HepG2 (cell line): ENCODE results near the gene MRPL36. TPM values are rescaled to one million over a fixed set of nuclear protein-coding genes. Genes with fewer than 3 reads are reported as not detected.
A peak's percentile ranks its signal among the peaks of the same experiment; 100 is the strongest.

ENCODE experiments used
- ATAC-seq: fragments of 200-7000 bp; cut with Tn5 transposase; 3 replicates; pipeline ENCODE4 v1.9.1; 2020; ENCODE audit warnings: mild to moderate bottlenecking, moderate library complexity
- Bru-seq: library from RNA; stranded (reverse); fragments of 400-500 nt; gene quantifications from one replicate; lab custom pipeline; 2021; lab: Mats Ljungman, UMichigan
- BruChase-seq, 2 experiments: library from RNA; stranded (reverse); fragments of 400-500 nt; gene quantifications; one replicate each; lab custom pipeline; 2021; lab: Mats Ljungman, UMichigan
- BruUV-seq: library from RNA; stranded (reverse); fragments of 400-500 nt; replicated peaks from 2 replicates; lab custom pipeline; 2021; lab: Mats Ljungman, UMichigan
- CTCF ChIA-PET: fragments of 300-600 bp; formaldehyde crosslinking; extraction: SDS; loops from one replicate; lab custom pipeline; 2021; ENCODE audit warnings: low total read pairs, inconsistent platforms, low intra/inter-chr PET ratio; lab: Yijun Ruan, JAX
- POLR2A ChIA-PET: fragments of 350-600 bp; sonication (Branson Sonifier 250); formaldehyde crosslinking; loops from one replicate; lab custom pipeline; 2020; ENCODE audit warnings: antibody characterized with exemption, inconsistent platforms; lab: Yijun Ruan, JAX
- DNase-seq: peaks from one replicate; pipeline ENCODE4 v3.0.0-alpha.2; 2015; ENCODE audit warnings: low spot score
- FAIRE-seq: peaks from 3 replicates; lab custom pipeline; 2011; peaks lifted over from hg19 to GRCh38; lab: Jason Lieb, UNC
- H2AFZ ChIP-seq: one replicate; pipeline ENCODE4 v1.6.1; 2011; ENCODE audit warnings: low read length, inconsistent platforms
- H3K27ac ChIP-seq: fragments of 300-600 bp; 3 replicates; pipeline ENCODE4 v1.8.0; 2011; ENCODE audit warnings: mixed run types, mild to moderate bottlenecking, mixed read lengths, low read length, inconsistent platforms; ENCODE audit not compliant: insufficient read depth; ENCODE audit errors: extremely low read length
- H3K27me3 ChIP-seq, 2 experiments: fragments of 200-600 bp in 1 of 2; 2 replicates in 1 of 2; 3 replicates in 1 of 2; pipeline versions ENCODE4 v1.6.0 to v1.8.0; 2011; ENCODE audit warnings: low read length in 2 of 2, mild to moderate bottlenecking in 2 of 2, moderate library complexity in 2 of 2, inconsistent platforms in 1 of 2; ENCODE audit not compliant: insufficient read depth in 2 of 2, control insufficient read depth in 1 of 2
- H3K36me3 ChIP-seq, 2 experiments: fragments of 200-600 bp in 1 of 2; replicated peaks in 1 of 2; 2 replicates in 1 of 2; 3 replicates in 1 of 2; pipeline versions ENCODE4 v1.5.1 to v1.8.0; 2011; ENCODE audit warnings: low read length in 2 of 2, inconsistent platforms in 1 of 2; ENCODE audit not compliant: insufficient read depth in 2 of 2, control insufficient read depth in 1 of 2
- H3K4me1 ChIP-seq: 2 replicates; pipeline ENCODE4 v1.5.1; 2012; ENCODE audit warnings: low read length, inconsistent platforms; ENCODE audit not compliant: insufficient read depth
- H3K4me2 ChIP-seq: 2 replicates; pipeline ENCODE4 v1.6.0; 2011; ENCODE audit warnings: low read depth, low read length, inconsistent platforms
- H3K4me3 ChIP-seq, 3 experiments: fragments of 200-600 bp in 1 of 3; sonication (generic), shearing (Covaris generic) in 1 of 3; replicated peaks in 1 of 3; 2 replicates each; pipeline ENCODE4 v1.5.1; 2011 to 2016; ENCODE audit warnings: low read length in 3 of 3, inconsistent platforms in 2 of 3, low read depth in 2 of 3, mild to moderate bottlenecking in 2 of 3, control low read depth in 1 of 3, mixed read lengths in 1 of 3; ENCODE audit not compliant: insufficient read depth in 1 of 3
- H3K79me2 ChIP-seq: one replicate; pipeline ENCODE4 v1.6.1; 2011; ENCODE audit warnings: low read length, inconsistent platforms; ENCODE audit not compliant: insufficient read depth
- H3K9ac ChIP-seq: 2 replicates; pipeline ENCODE4 v1.6.0; 2011; ENCODE audit warnings: mild to moderate bottlenecking, low read depth, low read length, inconsistent platforms; ENCODE audit not compliant: insufficient read depth
- H3K9me3 ChIP-seq: 2 replicates; pipeline ENCODE4 v1.5.1; 2012; ENCODE audit warnings: mild to moderate bottlenecking, low read length
- H4K20me1 ChIP-seq: 2 replicates; pipeline ENCODE4 v1.6.0; 2011; ENCODE audit warnings: inconsistent platforms, mild to moderate bottlenecking, low read length, moderate library complexity; ENCODE audit not compliant: insufficient read depth
- BRCA1 ChIP-seq: sonication (generic); formaldehyde crosslinking; IDR thresholded peaks from 2 replicates; pipeline ENCODE4 v1.4.0; 2020; ENCODE audit warnings: missing genetic modification reagents
- ELF3 ChIP-seq: IDR thresholded peaks from 2 replicates; pipeline ENCODE4 v1.6.1; 2016; ENCODE audit warnings: missing genetic modification reagents, missing compliant biosample characterization
- KLF16 ChIP-seq, 2 experiments: sonication (generic) in 1 of 2; formaldehyde crosslinking in 1 of 2; IDR thresholded peaks; 2 replicates each; pipeline versions ENCODE4 v1.6.1 to v1.8.0; 2016 to 2023; ENCODE audit warnings: missing genetic modification reagents in 2 of 2, missing compliant biosample characterization in 1 of 2
- MXD4 ChIP-seq: IDR thresholded peaks from 2 replicates; pipeline ENCODE4 v1.6.1; 2016; ENCODE audit warnings: mild to moderate bottlenecking, missing biosample characterization, missing genetic modification reagents
- SAP130 ChIP-seq: IDR thresholded peaks from 2 replicates; pipeline ENCODE4 v1.6.1; 2016; ENCODE audit warnings: low read depth
- SMAD9 ChIP-seq: sonication (generic); formaldehyde crosslinking; IDR thresholded peaks from 2 replicates; pipeline ENCODE4 v1.5.1; 2020; ENCODE audit warnings: mild to moderate bottlenecking, missing genetic modification reagents
- USF2 ChIP-seq, 2 experiments: sonication (generic) in 1 of 2; formaldehyde crosslinking in 1 of 2; IDR thresholded peaks; 2 replicates each; pipeline versions ENCODE4 v1.5.1 to v1.6.1; 2011 to 2020; ENCODE audit warnings: borderline replicate concordance in 1 of 2, low read depth in 1 of 2, low read length in 1 of 2, mild to moderate bottlenecking in 1 of 2, missing genetic modification reagents in 1 of 2, moderate library complexity in 1 of 2
- ZBTB7A ChIP-seq: sonication (generic); formaldehyde crosslinking; IDR thresholded peaks from 2 replicates; pipeline ENCODE4 v1.8.0; 2022; ENCODE audit warnings: mild to moderate bottlenecking, missing genetic modification reagents
- ZBTB7B ChIP-seq: sonication (generic); formaldehyde crosslinking; IDR thresholded peaks from 2 replicates; pipeline ENCODE4 v1.4.0; 2020; ENCODE audit warnings: missing genetic modification reagents
- ZNF574 ChIP-seq: sonication (generic); formaldehyde crosslinking; IDR thresholded peaks from 2 replicates; pipeline ENCODE4 v1.4.0; 2020; ENCODE audit warnings: missing genetic modification reagents
- WGBS: methylation state at CpG from one replicate; pipeline ENCODE4 v1.1.6; 2017; ENCODE audit warnings: low lambda C conversion rate; 5-methylcytosine and 5-hydroxymethylcytosine counted together
- in situ Hi-C: cut with HindIII; loops from 2 replicates; pipeline ENCODE4 v1.10.0; 2017; ENCODE audit warnings: low pct_unique_long_range_greater_than_20kb; ENCODE audit not compliant: extremely low pct_ligation_motif_present
- intact Hi-C: fragments of 100-400 bp; cut with micrococcal nuclease; formaldehyde crosslinking; loops from one replicate; pipeline ENCODE4 v1.10.0; 2022; ENCODE audit not compliant: unreplicated experiment
- long read RNA-seq, 2 experiments: library from RNA in 1 of 2; library from polyadenylated mRNA in 1 of 2; stranded (forward) in 1 of 2; unstranded in 1 of 2; transcript quantifications; one replicate each; pipeline ENCODE4 v2.0.0, GENCODE V29; 2019 to 2022
- polyA minus RNA-seq, 3 experiments: library from RNA; depleted of rRNA, polyadenylated mRNA; stranded (reverse); fragments of >200 nt; gene quantifications; 2 replicates each; pipeline ENCODE4 v1.2.3, GENCODE V29; 2011; ENCODE audit warnings: low replicate concordance in 1 of 3
- polyA plus RNA-seq, 8 experiments: library from polyadenylated mRNA; depleted of rRNA in 3 of 8; stranded (reverse) in 7 of 8; unstranded in 1 of 8; fragments of >200 nt; fragmentation: Illumina TruSeq in 4 of 8; extraction: Trizol in 4 of 8; gene quantifications; 2 replicates each; pipeline versions ENCODE4 v1.2.1 to v1.2.3, GENCODE V29; 2011 to 2016; ENCODE audit warnings: low read depth in 4 of 8, missing spikeins in 1 of 8, mixed read lengths in 1 of 8; ENCODE audit not compliant: insufficient read depth in 1 of 8
- total RNA-seq, 5 experiments: library from RNA; depleted of rRNA; stranded (reverse); fragments of >200 nt; fragmentation: Illumina TruSeq; extraction: Trizol; gene quantifications; 2 replicates each; pipeline ENCODE4 v1.2.3, GENCODE V29; 2016; ENCODE audit warnings: low read depth in 1 of 5

Gene MRPL36
- total RNA-seq (2016; rRNA removed; fragmentation: Illumina TruSeq; extraction: Trizol) (113 and 135 TPM in 2 replicates), polyA plus RNA-seq (2011; rRNA removed) (70.5 and 71.3 TPM in 2 replicates), polyA minus RNA-seq (2011; rRNA and poly(A)+ RNA removed; ENCODE audit: low replicate concordance) (30.3 and 163 TPM in 2 replicates), Bru-seq, nascent RNA (percentile 73 among the genes with signal in this experiment), BruChase-seq, experiment 1, labeled RNA remaining after a 6-hour chase (percentile 85 among the genes with signal in this experiment), BruChase-seq, experiment 2, labeled RNA remaining after a 2-hour chase (percentile 80 among the genes with signal in this experiment)
- 108 and 113 TPM in 2 replicates for total RNA-seq (2016; cell fraction: cytosol; rRNA removed; fragmentation: Illumina TruSeq; extraction: Trizol; ENCODE audit: low read depth)
- total RNA-seq (2016; cell fraction: insoluble cytoplasmic fraction; rRNA removed; fragmentation: Illumina TruSeq; extraction: Trizol), result 108 and 154 TPM in 2 replicates
- 76.0 and 81.1 TPM in 2 replicates for total RNA-seq (2016; cell fraction: membrane; rRNA removed; fragmentation: Illumina TruSeq; extraction: Trizol)
- 37.1 and 47.0 TPM in 2 replicates for total RNA-seq (2016; cell fraction: nucleus; rRNA removed; fragmentation: Illumina TruSeq; extraction: Trizol)
- 65.9 and 74.3 TPM in 2 replicates for polyA plus RNA-seq (2011; cell fraction: cytosol; rRNA removed)
- polyA plus RNA-seq (2011; cell fraction: nucleus; rRNA removed), result 25.2 and 29.0 TPM in 2 replicates
- polyA plus RNA-seq (2012), result 59.1 and 65.6 TPM in 2 replicates
- 88.2 and 98.8 TPM in 2 replicates for polyA plus RNA-seq (2016; cell fraction: cytosol; fragmentation: Illumina TruSeq; extraction: Trizol; ENCODE audit: low read depth)
- 150 and 160 TPM in 2 replicates for polyA plus RNA-seq (2016; cell fraction: insoluble cytoplasmic fraction; fragmentation: Illumina TruSeq; extraction: Trizol; ENCODE audit: low read depth)
- polyA plus RNA-seq (2016; cell fraction: membrane; fragmentation: Illumina TruSeq; extraction: Trizol; ENCODE audit: low read depth), result 60.1 and 66.8 TPM in 2 replicates
- 65.9 and 77.9 TPM in 2 replicates for polyA plus RNA-seq (2016; cell fraction: nucleus; fragmentation: Illumina TruSeq; extraction: Trizol; ENCODE audit: insufficient read depth, low read depth)
- 21.5 and 22.2 TPM in 2 replicates for polyA minus RNA-seq (2011; cell fraction: cytosol; rRNA and poly(A)+ RNA removed)
- 21.4 and 25.5 TPM in 2 replicates for polyA minus RNA-seq (2011; cell fraction: nucleus; rRNA and poly(A)+ RNA removed)
- long read RNA-seq, experiment 1, transcript MRPL36-204 (2 exons, 686 nt), result minor isoform, 42 of 119 reads
- long read RNA-seq, experiment 1, transcript MRPL36-202 (2 exons, 610 nt), result major isoform, 49 of 119 reads
- long read RNA-seq, experiment 1, partial matches to known transcripts, result 24 of 119 reads
- long read RNA-seq, experiment 1, other reads (novel, unspliced or antisense), result 4 of 119 reads
- long read RNA-seq, experiment 2, transcript MRPL36-204 (2 exons, 686 nt), result minor isoform, 32 of 153 reads
- long read RNA-seq, experiment 2, transcript MRPL36-202 (2 exons, 610 nt), result major isoform, 73 of 153 reads
- long read RNA-seq, experiment 2, partial matches to known transcripts, result 39 of 153 reads
- long read RNA-seq, experiment 2, other reads (novel, unspliced or antisense), result 9 of 153 reads

GRCh38 chr5:1799602-1800471 lies at the start of gene MRPL36:
TSS of gene MRPL36 (minus strand) at chr5:1799837. CDS start at chr5:1798935, 902 bp downstream.
- intact Hi-C loops, result no loop called here
- ATAC-seq (peak; percentile 80), DNase-seq (peak; percentile 84), FAIRE-seq (no peak)
- Histone ChIP-seq H3K4me1 (peaks cover 37% of the 10 kb centered on the region), H3K27me3 (no peaks in the 10 kb centered on the region; a peak in 1 of 5 replicates), H3K36me3 (peaks cover 5 to 39% of the 10 kb centered on the region in 2 experiments), H4K20me1 (no peaks in the 10 kb centered on the region; the same call in 1 of the 2 replicates), H3K79me2 (peaks cover 51% of the 10 kb centered on the region), H3K9ac (peak within 1 kb of the TSS; percentile 89), H3K27ac (peak within 1 kb of the TSS; percentile 83), H2AFZ (peak within 1 kb of the TSS; percentile 31), H3K4me2 (peak within 1 kb of the TSS; percentile 94), H3K4me3 (peak within 1 kb of the TSS; percentile 72 to 99 (median 97)), H3K9me3 (no peaks in the 10 kb centered on the region)
- ChIA-PET CTCF (no interaction called here), POLR2A (interaction anchor here (0.9 to 1.4 kb wide), 5 partner anchors 8 to 39 kb away, joined by 3 to 6 read pairs (median 3); no protein-coding TSS in a partner anchor)
- under 1% methylated on average over 41 of the region's 68 CpGs for WGBS
- in situ Hi-C loops, result no loop called here
- BruUV-seq, result TSS peak; percentile 65
- TF ChIP-seq USF2 (IDR thresholded peaks at IDR 0.05; ENCODE audit: low read depth, low read length) (peak; percentile 87), USF2 (CRISPR knock-in tag; IDR thresholded peaks at IDR 0.05; ENCODE audit: borderline replicate concordance) (peak; percentile 96; the same call in 1 of the 2 replicates), MXD4 (CRISPR knock-in tag) (peak; percentile 67), ZBTB7A (CRISPR knock-in tag) (peak; percentile 79), BRCA1 (CRISPR knock-in tag) (0 out of 2 replicates have a peak, but pooled peaks have one; percentile 53), SAP130 (CRISPR knock-in tag) (peak; percentile 74), KLF16 (CRISPR knock-in tag; IDR thresholded peaks at IDR 0.05) (peak in 1 of 2 experiments; percentile 75; a peak in 1 of 4 replicates), SMAD9 (no peak), ZNF574 (CRISPR knock-in tag) (peak; percentile 70), ZBTB7B (no peak), ELF3 (CRISPR knock-in tag) (peak; percentile 45; the same call in 1 of the 2 replicates)
